MM.1S (cell line): ENCODE data around the gene SEPTIN1.
"Not testable (repeated sequence)": the region's sequence is repeated elsewhere in the genome, so short reads cannot be mapped to it uniquely, and the experiment has no call there.

Experiments used
- CTCF ChIP-seq: fragments of 300-600 bp; sonication (generic); IDR thresholded peaks from 2 replicates; pipeline ENCODE4 v1.5.1; 2016; ENCODE audit warnings: antibody characterized with exemption, low read length, mixed read lengths
- EZH2 ChIP-seq: fragments of 300-600 bp; sonication (generic); optimal IDR thresholded peaks from 2 replicates; pipeline ENCODE3; 2017; ENCODE audit warnings: low read depth, mild to moderate bottlenecking, antibody characterized with exemption, low read length, mixed read lengths

- not testable (repeated sequence) for TF ChIP-seq CTCF, EZH2
Observed at GRCh38 chr16:30337964-30338357, 44.4 kb downstream of the SEPTIN1 start.
